ENCODE measurements around the gene HMGCR. TPM values are rescaled to one million over a fixed set of nuclear protein-coding genes. Genes with fewer than 3 reads are reported as not detected.
"Not testable (repeated sequence)": the region's sequence is repeated elsewhere in the genome, so short reads cannot be mapped to it uniquely, and the experiment has no call there.

HMGCR gene
- total and polyA plus RNA-seq, 8 donors = 2.5 to 19.7 (median 11.5) TPM

DNA sequence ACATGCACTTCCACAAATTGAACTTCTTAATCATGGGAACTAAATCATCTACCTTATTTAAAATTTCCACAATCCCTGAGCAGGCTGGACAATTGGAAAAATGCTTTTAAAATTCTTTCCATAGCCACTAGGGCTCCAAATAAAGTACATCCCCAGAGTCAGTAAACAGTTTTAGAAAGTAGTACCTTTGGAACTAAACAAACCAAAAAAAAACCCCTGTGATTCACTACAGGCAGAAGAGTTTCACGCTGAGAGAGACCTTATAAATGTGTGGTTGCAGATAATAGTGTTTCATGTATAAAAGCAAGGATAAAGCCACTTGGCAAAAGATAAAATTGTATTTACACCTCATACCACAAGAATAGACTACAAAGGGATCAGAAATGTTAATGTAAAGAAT, 11.8 kb upstream of the HMGCR start:
- DNase-seq (no peak), FAIRE-seq (no peak), ATAC-seq (no peak)
- H3K4me1 ChIP-seq = no peaks in the 10 kb centered on the region
- H3K27me3 ChIP-seq = no peaks in the 10 kb centered on the region
- no peaks in the 10 kb centered on the region for H3K36me3 ChIP-seq
- WGBS, 2 donors = 44 to 55% methylated on average over 1 of the region's 1 CpG
- TF ChIP-seq, protein P1, sequence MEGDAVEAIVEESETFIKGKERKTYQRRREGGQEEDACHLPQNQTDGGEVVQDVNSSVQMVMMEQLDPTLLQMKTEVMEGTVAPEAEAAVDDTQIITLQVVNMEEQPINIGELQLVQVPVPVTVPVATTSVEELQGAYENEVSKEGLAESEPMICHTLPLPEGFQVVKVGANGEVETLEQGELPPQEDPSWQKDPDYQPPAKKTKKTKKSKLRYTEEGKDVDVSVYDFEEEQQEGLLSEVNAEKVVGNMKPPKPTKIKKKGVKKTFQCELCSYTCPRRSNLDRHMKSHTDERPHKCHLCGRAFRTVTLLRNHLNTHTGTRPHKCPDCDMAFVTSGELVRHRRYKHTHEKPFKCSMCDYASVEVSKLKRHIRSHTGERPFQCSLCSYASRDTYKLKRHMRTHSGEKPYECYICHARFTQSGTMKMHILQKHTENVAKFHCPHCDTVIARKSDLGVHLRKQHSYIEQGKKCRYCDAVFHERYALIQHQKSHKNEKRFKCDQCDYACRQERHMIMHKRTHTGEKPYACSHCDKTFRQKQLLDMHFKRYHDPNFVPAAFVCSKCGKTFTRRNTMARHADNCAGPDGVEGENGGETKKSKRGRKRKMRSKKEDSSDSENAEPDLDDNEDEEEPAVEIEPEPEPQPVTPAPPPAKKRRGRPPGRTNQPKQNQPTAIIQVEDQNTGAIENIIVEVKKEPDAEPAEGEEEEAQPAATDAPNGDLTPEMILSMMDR (IDR thresholded peaks at IDR 0.05) = no peak
- H3K4me3 ChIP-seq = no peak overlapping the region
- H3K27ac ChIP-seq = no peak overlapping the region
- intact Hi-C loops (cut with DNase I) = no loop called here
- H3K9me3 ChIP-seq = no peaks in the 10 kb centered on the region

DNA sequence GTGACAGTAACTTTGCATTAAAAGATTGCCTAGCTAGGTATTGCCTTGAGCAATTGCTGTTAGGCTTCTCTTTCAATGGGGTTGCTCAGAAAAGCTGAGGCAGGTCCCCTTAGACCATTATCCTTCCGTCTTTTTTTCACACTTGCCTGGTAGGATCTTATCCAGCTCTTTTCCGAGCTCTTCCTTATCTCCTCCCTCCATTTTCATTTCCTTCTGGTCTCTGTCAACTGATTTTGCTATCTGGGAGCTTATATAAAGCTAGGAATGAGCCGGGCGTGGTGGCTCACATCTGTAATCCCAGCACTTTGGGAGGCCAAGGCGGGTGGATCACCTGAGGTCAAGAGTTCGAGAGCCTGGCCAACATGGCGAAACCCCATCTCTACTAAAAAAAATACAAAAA, 6.6 kb upstream of the HMGCR start:
- 91 to 96% methylated on average over 7 of the region's 7 CpGs for WGBS, 2 donors
- no peaks in the 10 kb centered on the region for H3K9me3 ChIP-seq
- no peaks in the 10 kb centered on the region for H3K27me3 ChIP-seq
- no peak overlapping the region for H3K4me3 ChIP-seq
- ATAC-seq = no peak
- intact Hi-C loops (cut with DNase I) = no loop called here
- H3K27ac ChIP-seq = no peak overlapping the region
- no peak for DNase-seq
- TF ChIP-seq, protein P1 (IDR thresholded peaks at IDR 0.05) = no peak
- no peaks in the 10 kb centered on the region for H3K36me3 ChIP-seq
- H3K4me1 ChIP-seq = no peaks in the 10 kb centered on the region
- FAIRE-seq = no peak

- no peaks in the 10 kb centered on the region for H3K36me3 ChIP-seq
- DNase-seq (no peak), FAIRE-seq (no peak), ATAC-seq (no peak)
- intact Hi-C loops (cut with DNase I) = no loop called here
- 63 to 67% methylated on average over 4 of the region's 4 CpGs for WGBS, 2 donors
- no peaks in the 10 kb centered on the region for H3K27me3 ChIP-seq
- no peaks in the 10 kb centered on the region for H3K9me3 ChIP-seq
- TF ChIP-seq, protein P1 (IDR thresholded peaks at IDR 0.05) = no peak
- no peak overlapping the region for H3K4me3 ChIP-seq
- no peaks in the 10 kb centered on the region for H3K4me1 ChIP-seq
- H3K27ac ChIP-seq = no peak overlapping the region
Measured at GRCh38 chr5:75331095-75332090, 5.6 kb upstream of the HMGCR start.

- H3K4me3 ChIP-seq, FAIRE-seq: not testable (repeated sequence)
Measured at GRCh38 chr5:75333759-75334158, 3.3 kb upstream of the HMGCR start.

GRCh38 chr5:75334413-75334812, 2.6 kb upstream of the HMGCR start:
- DNase-seq; H3K4me1 ChIP-seq; H3K9me3 ChIP-seq; ATAC-seq; H3K4me3 ChIP-seq; FAIRE-seq; intact Hi-C loops (cut with DNase I); H3K27ac ChIP-seq; H3K27me3 ChIP-seq; H3K36me3 ChIP-seq: not testable (repeated sequence)
- WGBS, 2 donors = 80 to 81% methylated on average over 9 of the region's 10 CpGs

More at GRCh38 chr5:75333759-75334158, 3.3 kb upstream of the HMGCR start:
- H3K9me3 ChIP-seq; H3K36me3 ChIP-seq; intact Hi-C loops (cut with DNase I); H3K27me3 ChIP-seq; ATAC-seq; H3K27ac ChIP-seq; H3K4me1 ChIP-seq: not testable (repeated sequence)
- 91 to 94% methylated on average over 21 to 22 of the region's 23 CpGs for WGBS, 2 donors
- DNase-seq = peak in 2 of 6 donors; percentile 28 to 44

- DNase-seq = no peak
- intact Hi-C loops (cut with DNase I) = no loop called here
- Histone ChIP-seq H3K27ac (no peak overlapping the region), H3K27me3 (no peaks in the 10 kb centered on the region), H3K9me3 (no peaks in the 10 kb centered on the region), H3K4me3 (no peak overlapping the region), H3K4me1 (peaks cover 0 to 7% (median 0%) of the 10 kb centered on the region in 3 donors), H3K36me3 (no peaks in the 10 kb centered on the region)
- no peak for FAIRE-seq
- WGBS, 2 donors = 39 to 55% methylated on average over 2 of the region's 2 CpGs
- TF ChIP-seq, protein P1 (IDR thresholded peaks at IDR 0.05) = no peak
- ATAC-seq = no peak
Measured at GRCh38 chr5:75335486-75335885, 1.5 kb upstream of the HMGCR start.

All from pancreas (tissue), 10 donors.